HS-27A (cell line): ENCODE results near the gene ENOSF1.
"Not testable (repeated sequence)": the region's sequence is repeated elsewhere in the genome, so short reads cannot be mapped to it uniquely, and the experiment has no call there.

Experiments
- DNase-seq: peaks from one replicate; pipeline ENCODE4 v3.0.0-alpha.2; 2012; ENCODE audit warnings: low read depth, missing footprints

ENOSF1 gene, protein sequence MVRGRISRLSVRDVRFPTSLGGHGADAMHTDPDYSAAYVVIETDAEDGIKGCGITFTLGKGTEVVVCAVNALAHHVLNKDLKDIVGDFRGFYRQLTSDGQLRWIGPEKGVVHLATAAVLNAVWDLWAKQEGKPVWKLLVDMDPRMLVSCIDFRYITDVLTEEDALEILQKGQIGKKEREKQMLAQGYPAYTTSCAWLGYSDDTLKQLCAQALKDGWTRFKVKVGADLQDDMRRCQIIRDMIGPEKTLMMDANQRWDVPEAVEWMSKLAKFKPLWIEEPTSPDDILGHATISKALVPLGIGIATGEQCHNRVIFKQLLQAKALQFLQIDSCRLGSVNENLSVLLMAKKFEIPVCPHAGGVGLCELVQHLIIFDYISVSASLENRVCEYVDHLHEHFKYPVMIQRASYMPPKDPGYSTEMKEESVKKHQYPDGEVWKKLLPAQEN

DNA sequence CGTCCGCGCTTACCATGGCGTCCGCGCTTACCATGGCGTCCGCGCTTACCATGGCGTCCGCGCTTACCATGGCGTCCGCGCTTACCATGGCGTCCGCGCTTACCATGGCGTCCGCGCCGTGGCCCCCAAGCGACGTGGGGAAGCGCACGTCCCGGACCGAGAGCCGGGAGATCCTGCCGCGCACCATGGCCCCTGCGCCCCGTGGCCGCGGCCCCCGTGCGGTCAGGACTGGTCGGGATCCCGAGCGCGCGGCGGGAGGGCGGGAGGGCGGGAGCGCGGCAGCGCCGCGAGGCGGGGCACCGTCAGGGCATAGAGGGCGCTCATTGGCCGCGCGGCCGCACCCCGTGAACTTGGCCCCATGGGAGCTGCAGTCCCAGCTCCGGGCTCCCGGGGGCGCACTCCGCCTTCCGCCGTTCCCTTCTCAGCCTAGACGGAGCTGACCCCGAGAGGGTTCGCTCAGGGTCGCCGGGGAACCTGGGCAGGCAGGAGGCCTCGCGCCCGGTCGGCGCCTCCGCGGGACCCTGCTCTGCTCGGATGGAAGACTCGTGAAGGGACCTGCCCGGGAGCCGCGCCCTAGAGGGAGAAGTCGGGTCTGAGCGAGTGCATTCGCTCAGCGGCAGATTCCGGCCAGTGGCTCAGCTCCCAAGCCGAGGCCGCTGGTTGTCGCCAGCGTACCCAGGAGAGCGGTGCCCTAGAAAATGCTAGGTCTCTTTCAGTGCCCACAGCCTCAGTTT is at the start of gene ENOSF1:
ENOSF1 (minus strand) TSS at position 230 of the 734 bp plus-strand sequence; CDS start at position 187, 43 bp downstream.
- DNase-seq, result no peak

DNA sequence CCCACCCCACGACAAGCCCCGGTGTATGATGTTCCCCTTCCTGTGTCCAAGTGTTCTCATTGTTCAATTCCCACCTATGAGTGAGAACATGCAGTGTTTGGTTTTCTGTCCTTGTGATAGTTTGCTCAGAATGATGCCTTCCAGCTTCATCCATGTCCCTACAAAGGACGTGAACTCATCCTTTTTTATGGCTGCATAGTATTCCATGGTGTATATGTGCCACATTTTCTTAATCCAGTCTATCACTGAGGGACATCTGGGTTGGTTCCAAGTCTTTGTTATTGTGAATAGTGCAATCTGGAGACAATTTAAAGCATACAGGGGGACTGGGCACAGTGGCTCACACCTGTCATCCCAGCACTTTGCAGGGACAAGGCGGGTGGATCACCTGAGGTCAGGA is 47.4 kb upstream of the ENOSF1 start:
- DNase-seq, result not testable (repeated sequence)

DNA sequence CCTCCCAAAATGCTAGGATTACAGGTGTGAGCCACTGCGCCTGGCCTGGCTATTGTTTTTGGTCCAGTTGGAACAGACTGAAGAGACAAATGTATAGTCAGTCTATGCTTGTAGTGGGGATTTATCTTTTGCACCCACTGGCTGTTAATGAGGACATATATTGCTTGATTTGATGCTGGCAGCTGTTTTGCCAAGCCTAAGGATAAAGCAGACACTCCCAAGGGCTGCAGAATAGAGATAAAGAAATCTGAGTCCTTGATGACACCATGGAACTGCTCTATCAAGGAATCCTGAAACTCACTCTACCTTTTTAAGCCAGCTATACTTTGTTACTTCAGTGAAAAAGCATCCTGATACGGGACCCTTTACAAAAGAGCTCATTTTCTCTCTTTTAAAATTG is 43.1 kb upstream of the ENOSF1 start:
- no peak for DNase-seq

DNA sequence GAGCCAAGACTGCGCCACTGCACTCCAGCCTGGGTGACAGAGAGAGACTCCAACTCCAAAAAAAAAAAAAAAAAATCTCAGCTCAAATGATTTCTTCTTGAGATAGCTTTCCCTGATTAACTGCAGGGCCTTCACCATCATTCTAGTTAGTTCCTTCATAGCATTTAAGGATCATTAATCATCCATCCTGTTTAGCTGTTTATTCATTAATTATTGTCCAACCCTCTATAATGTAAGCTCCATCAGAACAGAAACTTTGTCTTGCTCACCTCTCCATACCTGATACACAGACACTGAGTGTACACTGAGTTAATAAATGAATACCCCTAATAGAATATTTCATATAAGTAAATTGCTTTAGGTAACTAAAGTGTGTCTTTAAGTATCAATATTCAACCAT is 42.2 kb upstream of the ENOSF1 start:
- no peak for DNase-seq

DNA sequence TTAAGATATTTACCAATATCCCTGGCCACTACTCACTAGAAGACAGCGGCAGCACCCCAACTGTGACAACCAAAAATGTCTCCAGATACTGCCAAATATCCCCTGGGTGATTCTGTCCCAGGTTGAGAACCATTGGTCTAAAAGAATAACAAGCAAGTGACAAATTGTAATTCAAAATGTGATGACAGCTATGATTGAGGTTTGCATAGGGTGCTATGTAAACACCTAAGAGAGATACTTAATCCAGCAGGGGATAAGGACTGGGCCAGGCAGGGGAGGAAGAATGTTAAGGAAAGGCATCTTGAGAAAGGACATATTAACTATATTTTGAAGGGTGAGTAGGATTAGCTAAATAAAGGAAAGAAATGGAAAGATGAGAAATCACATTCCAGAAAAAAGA is 38.0 kb upstream of the ENOSF1 start:
- DNase-seq, result no peak

DNA sequence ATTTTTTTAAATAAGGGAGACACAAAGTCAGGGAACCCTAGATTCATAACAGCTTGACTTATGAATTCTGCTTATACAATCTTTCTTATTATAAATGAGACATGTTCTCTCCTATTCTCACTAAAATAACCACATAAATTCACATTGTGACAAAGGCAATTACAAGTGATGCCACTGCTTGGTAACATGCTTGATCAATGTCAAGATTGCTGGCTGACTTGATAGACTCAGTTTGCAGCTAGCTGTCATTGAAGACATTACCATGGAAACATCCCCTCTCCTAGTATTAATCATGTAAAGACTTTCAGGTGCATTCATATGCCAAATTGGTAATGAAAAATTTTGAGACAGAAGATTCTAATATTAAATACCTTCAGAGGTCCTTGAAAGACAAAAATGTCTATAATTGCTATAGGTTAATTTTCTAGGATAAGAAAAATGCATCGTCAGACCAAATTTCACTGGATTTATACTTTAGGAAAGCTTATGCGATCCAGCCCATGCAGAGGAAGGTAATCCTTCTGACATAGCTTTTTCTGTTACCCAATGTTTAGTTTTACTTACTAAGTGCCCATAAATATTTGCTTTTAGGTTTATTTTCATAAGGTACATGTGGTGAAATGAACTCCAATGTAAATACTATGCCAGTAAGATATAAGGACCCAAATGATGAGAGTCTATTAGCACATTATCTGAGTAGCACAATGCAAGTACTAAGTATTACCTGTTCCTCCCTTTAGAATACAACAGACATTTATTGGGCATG is 32.6 kb upstream of the ENOSF1 start:
- no peak for DNase-seq

DNA sequence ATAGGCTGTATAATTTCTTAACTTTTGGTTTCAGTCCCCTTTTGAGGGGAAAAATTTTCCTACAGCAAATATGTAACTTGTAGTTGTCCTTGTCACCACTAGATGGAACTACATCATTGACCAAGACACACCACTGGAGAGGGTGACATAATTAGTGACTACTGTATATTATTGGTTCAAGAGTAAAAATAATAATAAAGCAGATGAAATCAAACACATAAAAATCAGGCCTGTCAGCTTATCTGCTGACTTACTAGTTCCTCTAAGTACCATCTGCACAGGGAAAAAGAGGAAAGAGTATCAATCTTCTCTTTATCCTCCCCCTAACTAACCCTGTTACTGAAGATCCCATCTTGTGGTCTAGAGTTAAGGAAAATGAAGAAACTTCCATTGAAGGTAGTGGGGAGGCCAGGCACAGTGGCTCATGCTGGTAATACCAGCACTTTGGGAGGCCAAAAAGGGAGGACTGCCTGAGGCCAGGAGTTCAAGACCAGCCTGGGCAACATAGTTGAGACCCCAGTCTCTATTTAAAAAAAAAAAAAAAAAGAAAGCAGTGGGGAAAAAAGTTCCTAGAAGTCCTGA is 29.6 kb upstream of the ENOSF1 start:
- DNase-seq, result peak; percentile 1

DNA sequence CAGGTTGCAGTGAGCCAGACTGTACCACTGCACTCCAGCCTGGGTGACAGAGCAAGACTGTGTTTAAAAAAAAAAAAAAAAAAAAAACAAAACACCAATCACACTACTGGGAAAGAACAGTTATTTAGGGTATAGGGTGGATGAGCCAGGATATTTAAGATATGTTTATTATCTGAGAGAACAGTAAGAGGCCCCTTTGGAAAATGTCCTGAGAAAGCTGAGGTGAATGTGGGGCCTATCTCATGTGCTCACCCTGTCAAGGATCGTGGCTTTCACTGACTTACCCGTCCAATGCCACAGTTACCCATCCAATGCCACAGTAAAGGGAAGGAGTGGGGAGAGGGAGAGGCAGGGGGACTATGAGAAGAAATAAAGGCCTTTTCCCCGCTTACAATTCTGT is 19.9 kb upstream of the ENOSF1 start:
- no peak for DNase-seq

DNA sequence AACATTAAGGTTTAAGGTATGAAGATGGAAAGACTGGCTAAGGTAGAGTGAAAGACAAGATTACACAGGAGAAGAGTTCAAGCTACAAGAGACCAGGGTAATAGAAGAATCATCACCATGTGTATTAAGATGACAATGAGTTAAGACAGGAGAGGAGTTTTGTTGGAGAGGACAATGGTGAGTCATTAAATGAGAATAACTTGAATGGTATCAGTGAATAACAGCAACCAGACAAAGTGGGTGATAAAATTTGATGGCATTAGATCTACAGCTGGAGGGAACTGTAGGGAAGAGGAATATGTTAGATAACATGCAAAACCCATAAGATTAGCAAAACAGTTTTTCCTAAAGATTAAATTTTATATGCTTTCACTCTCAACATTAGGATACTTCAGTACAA is 18.8 kb upstream of the ENOSF1 start:
- DNase-seq, result no peak

DNA sequence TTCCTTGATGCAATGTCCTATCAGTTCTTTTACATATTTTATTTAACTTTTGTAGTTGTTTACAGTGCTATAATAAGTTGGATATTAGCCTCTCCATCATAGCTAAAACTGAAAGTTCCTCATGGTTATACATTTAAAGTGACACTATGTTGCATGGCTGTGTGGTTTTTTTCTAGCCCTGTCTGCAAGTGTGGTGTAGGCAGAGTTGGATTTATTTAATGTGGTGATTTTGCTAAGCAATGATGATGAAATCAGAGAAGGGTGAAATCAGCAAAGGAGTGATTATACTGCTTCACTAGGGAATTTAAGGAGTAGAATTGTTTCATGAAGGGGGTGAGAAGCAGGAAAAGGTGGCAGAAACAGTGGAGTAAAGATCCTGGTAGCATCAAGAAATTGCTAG is 18.3 kb upstream of the ENOSF1 start:
- no peak for DNase-seq

DNA sequence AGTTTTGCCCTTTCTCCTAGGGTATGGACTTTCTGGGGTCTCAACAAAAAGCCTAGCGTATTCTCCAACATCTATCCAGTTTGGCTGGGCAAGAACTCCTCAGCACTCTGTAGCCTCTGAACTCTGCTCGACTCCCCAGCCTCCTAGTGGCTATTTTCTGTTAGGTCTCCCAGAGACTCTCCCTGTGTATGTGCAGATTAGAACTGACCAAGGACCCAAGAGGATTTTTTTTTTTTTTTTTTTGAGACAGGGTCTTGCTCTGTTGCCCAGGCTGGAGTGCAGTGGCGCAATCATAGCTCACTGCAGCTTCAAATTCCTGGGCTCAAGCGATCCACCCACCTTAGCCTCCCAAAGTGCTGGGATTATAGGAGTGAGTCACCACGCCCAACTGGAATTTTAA is 17.7 kb upstream of the ENOSF1 start:
- not testable (repeated sequence) for DNase-seq

DNA sequence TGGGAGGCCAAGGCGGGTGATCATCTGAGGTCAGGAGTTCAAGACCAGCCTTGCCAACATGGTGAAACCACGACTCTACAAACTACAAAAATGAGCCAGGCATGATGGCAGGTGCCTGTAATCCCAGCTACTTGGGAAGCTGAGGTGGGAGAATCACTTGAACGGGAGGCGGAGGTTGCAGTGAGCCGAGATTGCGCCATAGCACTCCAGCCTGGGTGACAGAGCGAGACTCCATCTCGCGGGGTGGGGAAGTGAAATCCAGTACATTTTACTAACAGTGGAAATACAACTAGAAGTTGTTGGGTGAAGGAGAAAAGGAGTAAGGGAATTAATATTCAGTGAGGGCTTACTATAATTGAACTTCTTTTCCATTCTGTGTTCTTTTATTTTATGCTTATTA is 13.2 kb upstream of the ENOSF1 start:
- no peak for DNase-seq

DNA sequence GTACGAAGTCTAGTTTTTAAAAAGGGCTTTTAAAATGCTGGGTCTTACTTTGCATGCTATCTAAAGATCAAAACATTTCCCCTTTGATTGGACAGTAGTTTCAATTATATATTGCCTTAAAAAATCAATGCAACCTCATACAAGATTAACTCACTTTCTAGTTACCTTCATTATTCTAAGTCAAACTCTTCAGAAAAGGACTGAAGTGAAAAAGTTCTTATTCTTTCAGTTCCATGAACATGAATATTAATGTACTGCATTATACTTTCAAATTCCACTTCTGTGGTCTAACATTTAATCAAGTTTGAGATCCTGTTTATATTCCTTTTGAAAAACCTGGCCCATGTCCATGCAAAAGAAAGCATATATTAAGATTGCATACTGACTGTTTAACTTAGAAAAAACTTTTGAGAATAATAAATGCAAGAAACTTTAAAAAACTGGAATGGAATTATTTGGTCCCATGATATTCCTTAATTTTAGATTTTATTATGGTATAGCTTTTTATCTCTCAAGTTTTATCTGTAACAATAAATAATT is 11.2 kb upstream of the ENOSF1 start:
- DNase-seq, result no peak

DNA sequence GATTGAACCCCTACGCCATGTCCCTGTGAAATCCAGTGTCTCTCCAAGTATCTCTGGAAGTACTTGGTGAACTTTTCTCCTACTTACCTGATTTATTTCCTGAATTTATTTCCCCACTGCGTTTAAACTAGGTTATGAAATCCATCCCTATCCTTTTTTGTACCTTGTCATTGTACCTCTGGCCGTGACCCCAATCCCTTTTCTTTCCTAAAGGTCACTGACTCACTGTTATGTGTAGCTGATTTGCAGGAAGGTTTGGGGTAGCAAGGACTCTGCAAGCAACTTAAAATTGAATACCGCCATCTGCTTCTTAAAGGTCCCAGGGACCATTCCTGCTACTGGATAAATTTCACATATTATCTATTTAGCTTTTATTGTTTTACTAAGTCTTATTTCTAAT is 4.6 kb upstream of the ENOSF1 start:
- DNase-seq, result no peak

DNA sequence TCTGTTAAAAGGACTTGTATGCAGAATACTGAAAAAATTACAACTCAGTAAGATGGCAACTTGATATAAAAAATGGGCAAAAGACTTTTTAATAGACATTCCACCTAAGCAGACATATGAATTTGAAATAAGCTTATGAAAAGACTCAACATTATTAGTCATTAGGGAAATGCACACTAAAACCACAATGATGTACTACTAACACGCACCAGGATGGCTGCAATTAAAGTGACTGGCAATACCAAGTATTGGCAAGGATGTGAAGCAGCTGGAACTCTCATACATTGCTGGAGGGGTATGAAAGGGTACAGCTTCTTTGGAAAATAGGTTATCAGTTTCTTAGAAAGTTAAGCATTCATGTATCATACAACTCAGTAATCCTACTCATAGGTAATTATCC is 3.2 kb upstream of the ENOSF1 start:
- DNase-seq, result no peak

DNA sequence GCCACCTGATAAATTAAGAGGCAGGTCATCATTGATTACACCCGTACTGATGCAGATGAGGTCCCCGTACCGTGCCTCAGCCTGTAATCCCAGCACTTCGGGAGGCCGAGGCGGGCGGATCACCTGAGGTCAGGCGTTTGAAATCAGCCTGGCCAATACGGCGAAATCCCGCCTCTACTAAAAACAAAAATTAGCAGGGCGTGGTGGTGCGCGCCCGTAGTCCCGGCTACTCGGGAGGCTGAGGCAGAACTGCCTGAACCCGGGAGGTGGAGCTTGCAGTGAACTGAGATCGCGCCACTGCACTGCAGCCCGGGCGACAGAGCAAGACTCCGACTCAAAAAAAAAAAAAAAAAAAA is 683 bp upstream of the ENOSF1 start:
- no peak for DNase-seq

DNA sequence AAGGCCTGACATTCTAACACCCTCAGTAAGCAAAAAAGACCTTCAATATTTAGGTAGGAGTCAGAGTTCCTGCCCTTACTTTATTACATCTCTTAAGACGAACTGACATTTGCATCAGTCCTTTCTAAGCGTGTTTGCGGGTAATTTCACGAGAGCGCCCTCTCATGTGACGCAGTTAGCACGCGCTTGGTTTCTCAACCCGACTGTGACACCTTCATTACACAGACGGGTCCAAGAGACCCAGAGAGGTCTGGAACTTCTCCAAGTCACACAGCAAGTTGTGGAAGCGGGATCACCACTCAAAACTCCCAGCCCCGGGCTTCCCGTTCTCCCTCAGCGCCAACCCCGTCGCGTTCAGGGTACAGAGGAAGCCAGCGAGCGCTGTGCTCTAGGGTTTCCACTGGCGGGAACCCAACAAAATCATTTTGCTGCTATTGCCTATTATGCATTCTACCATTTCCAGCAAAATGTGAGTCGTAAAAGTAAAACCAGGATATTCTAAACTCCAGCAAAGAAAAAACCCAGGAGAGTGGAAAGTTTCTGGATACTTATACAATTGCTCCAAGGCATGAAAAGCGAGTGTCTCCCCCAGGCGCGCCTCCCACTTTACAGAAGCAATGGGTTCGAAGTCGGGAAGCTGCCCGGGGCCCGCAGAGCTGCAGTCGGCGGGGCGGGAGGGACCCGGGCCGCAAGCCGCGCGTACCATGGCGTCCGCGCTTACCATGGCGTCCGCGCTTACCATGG is 601 bp downstream of the ENOSF1 start:
- peak; percentile 30 for DNase-seq

DNA sequence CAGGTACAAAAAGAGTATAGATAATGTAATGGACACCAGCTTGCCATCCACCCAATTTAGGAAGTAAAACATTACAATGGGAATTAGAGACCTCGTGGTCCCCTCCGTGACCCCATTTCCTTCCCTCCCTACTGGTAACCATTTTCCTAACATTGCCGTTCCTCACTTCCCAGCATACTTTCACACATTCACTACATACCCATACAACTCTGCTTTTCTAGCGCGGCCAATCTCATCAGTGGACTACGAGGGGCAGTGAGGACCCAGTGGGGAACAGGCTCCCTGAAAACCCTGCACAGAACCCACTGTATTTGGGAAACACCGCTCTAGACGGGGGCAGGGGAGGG is 1.1 kb downstream of the ENOSF1 start:
- DNase-seq, result no peak

DNA sequence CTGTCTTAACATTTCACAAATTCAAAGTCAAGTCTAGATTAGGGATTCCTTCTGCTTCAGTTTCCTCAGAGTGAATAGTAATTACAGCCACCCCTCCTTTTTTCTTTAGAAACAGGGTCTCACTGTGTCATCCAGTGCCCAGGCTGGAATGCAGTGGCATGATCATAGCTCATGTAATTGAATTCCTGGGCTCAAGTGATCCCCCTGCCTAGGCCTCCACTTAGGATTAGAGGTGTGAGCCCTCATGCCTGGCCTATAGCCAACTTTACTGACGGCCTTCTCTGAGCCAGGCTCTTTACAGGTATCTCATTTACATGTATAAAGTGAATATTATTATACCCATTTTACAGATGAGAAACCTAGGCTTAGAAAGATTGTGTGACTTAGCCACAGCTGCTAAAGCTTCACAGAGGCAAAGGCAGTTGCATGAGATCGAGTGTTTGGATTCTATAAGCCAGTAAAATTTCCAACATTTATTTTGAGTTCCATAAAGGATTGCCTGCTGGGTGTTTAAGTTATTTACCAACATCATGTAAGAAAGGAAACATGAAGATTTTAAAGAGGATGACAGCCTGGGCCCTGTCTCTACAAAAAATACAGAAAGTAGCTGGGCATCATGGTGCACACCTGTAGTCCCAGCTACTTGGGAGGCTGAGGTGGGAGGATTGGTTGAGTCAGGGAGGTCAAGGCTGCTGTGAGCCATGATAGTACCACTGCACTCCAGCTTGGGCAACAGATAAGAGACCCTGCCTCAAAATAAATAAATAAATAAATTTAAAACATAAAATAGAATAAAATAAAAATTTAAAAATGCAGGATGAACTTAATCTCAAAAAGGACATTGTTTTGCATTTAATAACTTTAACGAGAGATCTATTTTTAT is 1.8 kb downstream of the ENOSF1 start:
- no peak for DNase-seq

DNA sequence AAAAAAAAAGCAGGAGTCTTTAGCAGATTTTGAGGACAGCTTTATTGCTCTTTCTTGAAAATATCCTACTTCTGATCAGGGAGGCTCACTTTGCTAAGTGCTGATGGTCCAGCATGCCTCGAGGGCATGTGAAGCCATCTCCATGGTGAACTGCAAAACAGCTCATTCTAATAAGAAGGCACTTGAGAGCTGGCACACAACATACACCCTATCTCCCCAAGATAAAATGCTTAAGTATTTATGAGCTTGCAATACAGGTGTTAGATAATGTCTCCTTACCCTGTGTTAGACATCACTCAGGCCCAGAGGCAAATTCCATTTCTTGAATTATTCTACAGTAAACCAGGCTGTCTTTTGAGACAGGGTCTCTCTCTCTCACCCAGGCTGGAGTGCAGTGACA is 2.7 kb downstream of the ENOSF1 start:
- DNase-seq, result no peak

DNA sequence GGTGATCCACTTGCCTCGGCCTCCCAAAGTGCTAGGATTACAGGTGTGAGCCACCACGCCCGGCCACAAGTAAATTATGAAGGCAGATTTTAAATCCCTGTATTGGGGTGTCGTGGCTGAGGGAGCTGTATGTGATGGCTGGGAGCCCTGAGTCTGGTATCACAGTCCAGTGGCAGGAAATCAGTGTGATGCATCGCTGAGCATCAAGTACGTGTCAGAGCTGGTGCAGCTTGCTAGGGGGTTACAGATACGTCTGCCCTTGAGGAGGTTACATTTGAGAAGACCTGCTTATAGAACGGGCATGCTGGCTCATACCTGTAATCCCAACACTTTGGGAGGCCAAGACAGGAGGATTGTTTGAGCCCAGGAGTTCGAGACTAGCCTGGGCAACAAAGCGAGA is 4.3 kb downstream of the ENOSF1 start:
- no peak for DNase-seq
